HG03139 (cell line): ENCODE results near the gene RPL7A.

Experiments used
- ATAC-seq: cut with Tn5 transposase; IDR thresholded peaks from one replicate; pipeline ENCODE4 v1.9.1; 2021; ENCODE audit not compliant: unreplicated experiment

RPL7A gene

DNA sequence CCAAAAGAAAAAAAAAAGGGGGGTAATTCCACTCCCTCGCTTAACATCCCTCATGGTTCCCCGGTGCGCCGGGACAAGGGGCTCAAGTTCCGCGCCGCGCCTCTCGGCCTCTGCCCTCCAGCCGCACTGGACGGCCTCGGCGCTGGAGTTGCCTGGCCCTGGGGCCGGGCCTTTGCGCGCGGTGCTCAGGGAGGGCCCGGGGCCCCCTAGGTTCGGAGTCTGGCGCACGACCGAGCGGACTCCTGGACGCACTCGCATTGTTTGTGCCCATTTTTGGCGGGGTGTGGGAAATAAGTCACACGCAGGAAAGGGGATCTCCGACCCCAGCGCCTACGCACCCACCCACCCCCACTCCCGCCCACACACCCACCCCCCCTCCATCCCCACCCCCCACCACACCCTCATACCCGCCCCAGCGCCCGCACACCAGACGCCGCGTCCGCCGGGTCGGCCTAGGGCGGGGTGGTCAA is 468 bp upstream of the RPL7A start:
- peak; percentile 32 for ATAC-seq

DNA sequence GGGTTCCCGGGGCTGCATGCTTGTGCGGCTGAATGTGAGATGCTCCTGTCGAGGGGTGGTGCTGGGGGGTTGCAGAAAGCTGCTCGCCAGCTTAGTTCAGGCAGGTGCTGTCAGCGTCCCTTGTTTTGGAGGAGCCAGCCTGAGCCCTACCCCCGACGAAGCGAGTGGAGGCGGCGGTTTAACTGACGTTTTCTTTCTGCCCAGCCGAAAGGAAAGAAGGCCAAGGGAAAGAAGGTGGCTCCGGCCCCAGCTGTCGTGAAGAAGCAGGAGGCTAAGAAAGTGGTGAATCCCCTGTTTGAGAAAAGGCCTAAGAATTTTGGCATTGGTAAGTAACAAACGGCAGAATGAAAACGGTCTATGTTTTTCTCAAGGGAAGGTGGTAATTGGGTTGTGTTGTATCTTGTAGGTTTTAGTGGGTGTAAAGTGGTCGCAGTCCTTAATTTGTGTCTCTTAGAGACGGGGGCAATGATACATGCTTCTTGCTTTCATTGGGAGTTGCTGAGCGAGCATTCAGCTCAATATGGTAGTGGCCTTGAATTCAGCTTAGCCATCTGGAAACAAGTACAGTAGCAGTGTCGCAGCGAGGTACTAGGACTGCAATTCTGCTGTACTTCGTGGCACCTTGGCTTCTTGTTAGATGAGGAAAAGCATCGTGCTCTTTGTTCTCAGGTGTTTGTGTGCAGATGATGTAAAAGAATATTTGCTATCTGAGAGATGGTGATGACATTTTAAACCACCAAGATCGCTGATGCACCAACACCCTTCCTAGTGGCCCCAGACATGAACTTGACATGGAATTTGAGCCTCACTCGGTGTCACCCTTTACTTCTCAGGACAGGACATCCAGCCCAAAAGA is 928 bp downstream of the RPL7A start:
- no peak for ATAC-seq

DNA sequence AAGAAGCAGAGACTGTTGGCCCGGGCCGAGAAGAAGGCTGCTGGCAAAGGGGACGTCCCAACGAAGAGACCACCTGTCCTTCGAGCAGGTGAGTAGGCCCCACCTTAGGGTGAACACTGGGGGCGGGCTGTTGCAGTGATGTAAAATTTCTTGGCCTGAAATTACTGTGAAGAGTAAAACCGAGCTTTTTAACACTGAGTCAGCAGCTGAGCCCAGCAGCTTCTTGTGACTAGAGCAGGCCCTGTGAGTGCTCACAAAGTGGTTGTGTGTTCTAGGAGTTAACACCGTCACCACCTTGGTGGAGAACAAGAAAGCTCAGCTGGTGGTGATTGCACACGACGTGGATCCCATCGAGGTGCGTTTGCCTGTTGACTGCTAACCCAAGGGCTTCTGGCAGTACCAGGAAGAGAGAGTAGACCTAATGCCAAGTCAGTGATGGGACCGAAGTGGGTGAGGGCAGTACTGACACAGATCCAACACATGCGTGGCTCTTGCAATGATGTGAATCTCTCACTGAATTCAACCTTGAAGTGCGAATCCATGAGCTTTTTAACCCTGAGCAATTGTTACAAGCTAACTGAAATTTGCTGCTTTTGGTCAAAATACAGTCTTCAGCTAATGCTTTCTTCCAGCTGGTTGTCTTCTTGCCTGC is 2.1 kb downstream of the RPL7A start:
- no peak for ATAC-seq

DNA sequence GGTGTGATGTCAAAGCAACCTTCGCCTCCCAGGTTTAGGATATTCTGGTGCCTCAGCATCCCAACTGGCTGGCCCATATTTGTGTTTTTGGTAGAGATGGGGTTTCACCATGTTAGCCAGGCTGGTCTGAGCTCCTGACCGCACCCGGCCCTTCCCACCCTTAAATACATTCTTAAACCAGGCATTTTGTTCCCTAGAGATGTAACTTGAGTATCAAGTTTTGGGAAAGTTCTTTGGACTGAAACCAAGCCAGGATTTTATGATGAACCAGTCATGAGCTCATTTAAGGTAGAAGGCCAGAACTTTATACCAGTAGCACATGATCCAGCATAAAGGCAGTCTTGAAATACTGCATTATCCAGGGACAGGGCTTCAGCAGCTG is 3.5 kb downstream of the RPL7A start:
- no peak for ATAC-seq

DNA sequence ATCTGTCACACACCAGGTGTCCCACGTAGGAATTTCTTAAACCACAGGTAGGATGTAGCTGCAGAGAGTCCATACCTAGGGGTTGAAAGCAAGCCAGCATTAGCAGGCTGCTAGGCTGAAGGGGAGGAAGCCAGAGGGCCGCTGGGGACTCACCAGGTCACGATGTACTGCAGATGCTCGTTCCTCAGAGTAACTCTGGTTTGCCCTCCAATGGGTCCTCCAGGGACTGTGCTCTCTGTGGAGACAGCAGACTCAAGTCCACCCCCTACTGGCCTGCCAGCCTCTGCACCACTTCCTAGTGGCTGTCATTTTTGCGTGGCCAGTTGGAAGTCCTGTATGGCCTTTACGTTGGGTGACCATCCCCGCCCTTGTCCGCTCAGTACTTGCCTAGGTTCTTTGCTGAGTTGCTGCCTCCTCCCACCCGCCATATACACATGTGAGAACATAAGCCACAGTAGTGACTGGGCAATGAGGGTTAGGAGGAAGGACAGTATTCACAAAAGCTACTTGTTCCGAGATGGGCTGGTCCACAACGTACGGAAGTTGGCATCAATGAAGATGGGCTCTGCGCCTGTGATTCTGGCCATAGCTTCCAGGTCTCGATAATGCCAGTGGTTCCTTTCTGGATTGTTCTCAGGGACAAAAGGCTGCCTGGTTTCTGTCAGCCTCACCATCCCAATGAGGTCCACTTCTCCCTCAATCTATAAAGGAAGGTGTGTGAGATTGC is 4.1 kb downstream of the RPL7A start:
- no peak for ATAC-seq

DNA sequence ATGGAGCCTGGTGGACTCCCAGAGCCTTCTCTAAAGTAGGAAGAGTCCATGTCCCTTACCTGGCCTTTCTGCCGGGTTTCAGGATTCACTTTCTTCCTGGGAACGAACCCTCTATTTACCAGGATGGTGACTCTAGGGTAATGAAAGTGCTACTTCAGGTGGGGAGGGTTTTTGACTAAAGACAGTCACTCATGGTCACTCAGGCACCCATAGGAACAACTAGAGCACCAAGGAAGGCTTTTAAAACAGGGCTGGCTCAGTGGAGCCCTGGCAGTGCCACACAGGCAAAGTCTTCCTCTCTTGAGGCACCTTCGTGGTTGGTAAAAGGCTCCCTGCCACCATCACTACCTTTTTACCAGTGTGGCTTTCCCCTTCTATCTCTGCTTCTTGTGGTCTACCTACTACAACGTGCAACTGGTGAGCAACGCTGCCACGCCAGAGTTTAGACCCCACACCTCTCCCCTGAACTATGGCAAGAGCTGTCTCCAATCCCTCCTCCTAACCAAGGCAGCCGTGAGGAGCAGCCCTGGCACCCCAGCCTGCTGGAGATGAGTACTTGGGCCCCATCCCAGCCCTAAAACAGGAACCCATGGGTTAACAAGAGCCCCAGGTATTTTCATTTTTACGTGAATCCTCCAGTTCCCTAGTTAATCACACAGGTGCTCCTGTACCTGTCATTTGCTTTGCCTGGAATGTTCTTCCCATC is 4.8 kb downstream of the RPL7A start:
- ATAC-seq, result no peak

DNA sequence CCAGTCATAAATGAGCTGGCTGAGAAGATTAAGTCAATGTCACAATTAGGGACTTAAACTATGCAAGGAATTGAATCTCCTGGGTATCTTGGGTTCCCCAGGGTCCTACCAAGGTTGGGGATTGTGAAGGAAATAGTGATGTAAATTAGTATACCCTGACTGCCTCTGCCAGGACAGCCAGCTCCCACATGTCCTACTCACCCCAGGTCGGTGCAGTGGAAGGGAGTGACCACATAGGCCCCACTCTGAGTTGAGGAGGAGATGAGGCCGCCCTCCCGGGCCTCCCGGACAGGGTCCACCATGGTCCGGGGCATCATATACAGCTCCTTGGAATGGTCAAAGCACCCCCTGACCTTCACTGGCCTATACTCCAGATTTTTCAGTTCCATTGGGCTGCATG is 5.5 kb downstream of the RPL7A start:
- no peak for ATAC-seq

DNA sequence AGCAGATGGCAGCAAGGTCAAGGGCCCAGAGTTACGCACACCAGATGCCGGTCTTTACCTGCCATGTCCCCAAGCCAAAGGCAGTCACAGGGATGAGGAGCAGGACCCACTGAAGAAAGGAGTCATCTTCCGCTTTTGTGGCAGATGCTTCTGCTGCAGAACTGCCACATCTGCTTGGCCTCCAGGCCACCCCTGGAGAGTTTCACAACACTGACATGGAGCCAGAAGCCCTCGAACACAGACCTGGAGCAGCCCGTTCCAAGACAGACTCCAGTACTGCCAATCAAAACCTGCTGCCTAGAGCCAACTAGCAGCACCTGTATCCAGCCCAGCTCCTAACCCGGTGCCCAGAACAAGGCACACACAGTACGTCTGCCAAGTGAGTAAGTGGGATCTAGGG is 6.7 kb downstream of the RPL7A start:
- ATAC-seq, result no peak

DNA sequence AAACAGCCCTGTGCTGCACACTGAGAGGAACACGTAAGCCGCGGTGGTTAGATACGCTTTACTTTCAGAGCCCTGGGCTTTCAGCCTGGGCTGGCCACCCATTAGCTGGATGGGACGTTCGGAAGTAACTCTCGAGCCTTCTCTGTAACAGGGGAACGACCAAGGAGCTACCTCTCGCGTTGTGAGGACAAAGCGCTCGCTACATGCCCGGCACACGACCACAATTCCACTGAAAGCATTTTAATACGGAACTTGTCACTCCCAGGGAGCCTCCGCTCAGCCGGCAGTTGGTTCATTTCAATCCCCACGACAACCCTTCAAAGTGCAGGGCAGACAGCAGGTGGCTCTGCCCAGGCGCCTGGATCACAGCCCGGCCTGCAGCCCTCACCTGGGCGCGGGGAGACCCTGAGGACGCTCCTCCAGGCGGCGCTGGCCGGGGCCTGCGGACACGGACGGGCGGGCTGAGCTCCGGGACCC is 7.9 kb downstream of the RPL7A start:
- ATAC-seq, result peak; percentile 24

DNA sequence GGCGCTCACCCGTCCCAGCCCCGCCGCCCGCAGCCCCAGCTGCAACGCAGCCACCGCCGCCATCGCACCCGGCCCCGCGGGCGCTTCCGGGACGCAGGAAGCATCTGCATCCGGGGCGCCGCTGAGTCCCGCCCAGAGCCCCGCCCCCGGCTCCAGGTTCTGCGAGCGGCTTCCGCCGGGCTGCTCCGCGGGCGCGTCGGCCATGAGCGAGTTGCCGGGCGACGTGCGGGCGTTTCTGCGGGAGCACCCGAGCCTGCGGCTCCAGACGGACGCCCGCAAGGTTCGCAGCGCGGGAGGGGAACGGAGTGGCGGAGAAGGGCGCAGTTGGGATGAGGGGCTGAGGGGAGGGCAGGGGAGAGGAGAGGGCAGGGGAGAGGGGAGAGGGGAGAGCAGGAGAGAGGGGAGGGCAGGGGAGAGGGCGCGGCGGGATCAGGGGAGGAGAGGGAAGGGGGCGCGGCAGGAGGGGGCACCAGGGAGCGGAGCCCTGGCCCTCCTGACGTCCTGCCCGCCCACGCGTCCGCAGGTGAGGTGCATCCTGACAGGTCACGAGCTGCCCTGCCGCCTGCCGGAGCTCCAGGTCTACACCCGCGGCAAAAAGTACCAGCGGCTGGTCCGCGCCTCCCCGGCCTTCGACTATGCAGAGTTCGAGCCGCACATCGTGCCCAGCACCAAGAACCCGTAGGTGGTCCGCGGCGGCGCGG is 8.5 kb downstream of the RPL7A start, which contains the start of the genes SURF1 and SURF2:
Gene SURF1, minus strand, starts transcription at position 97 of the 701 bp plus-strand sequence. Its CDS starts 34 bp downstream, at position 63.
Gene SURF2, plus strand, starts transcription at position 160 of the 701 bp plus-strand sequence. Its CDS starts 43 bp downstream, at position 203.
- peak; percentile 53 for ATAC-seq

DNA sequence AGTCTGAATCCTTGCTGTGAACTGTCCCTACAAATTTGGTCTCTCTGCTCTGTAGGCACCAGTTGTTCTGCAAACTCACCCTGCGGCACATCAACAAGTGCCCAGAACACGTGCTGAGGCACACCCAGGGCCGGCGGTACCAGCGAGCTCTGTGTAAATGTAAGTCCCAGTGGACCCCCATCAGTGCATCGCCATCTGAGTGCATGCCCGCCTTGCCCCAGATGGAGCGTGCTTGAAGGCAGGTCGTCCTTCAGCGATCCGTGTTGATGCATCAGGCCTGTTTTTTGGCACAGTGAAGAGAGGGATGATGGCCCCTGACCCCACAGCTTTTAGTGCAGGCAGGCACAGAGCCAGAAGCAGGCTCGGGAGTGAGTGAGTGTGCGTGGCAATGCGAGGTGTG is 9.6 kb downstream of the RPL7A start:
- no peak for ATAC-seq

DNA sequence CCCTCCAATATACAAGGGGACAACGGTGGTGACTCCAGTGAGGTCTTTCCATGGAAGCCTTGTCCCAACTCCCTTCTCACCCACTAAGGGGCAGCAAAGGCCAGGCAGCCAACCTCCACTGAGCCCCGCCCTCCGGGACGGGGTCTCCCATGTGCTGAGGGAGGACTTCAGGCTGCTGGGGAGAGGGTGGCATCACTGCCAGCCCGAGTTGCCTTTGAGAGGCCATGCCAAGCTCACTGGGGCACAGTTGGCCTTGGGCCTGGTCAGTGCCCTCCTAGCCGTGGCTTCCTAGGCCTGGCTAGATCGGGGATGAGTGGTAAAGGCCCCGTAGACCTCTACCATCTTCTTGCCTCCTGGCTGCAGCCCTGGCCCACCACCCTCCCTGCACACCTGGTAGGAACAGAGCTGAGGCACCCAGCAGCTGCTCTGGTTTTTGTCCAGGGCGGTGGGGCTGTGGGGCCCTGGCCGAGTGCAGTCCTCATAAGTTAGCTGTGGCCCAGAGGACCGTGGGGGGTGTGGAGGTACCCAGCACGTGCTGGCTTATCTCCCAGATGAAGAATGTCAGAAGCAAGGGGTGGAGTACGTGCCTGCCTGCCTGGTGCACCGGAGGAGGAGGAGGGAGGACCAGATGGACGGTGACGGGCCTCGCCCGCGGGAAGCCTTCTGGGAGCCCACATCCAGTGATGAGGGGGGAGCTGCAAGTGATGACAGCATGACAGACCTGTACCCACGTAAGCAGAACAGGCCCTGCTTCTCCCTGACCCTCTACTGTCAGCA is 11.6 kb downstream of the RPL7A start:
- no peak for ATAC-seq

DNA sequence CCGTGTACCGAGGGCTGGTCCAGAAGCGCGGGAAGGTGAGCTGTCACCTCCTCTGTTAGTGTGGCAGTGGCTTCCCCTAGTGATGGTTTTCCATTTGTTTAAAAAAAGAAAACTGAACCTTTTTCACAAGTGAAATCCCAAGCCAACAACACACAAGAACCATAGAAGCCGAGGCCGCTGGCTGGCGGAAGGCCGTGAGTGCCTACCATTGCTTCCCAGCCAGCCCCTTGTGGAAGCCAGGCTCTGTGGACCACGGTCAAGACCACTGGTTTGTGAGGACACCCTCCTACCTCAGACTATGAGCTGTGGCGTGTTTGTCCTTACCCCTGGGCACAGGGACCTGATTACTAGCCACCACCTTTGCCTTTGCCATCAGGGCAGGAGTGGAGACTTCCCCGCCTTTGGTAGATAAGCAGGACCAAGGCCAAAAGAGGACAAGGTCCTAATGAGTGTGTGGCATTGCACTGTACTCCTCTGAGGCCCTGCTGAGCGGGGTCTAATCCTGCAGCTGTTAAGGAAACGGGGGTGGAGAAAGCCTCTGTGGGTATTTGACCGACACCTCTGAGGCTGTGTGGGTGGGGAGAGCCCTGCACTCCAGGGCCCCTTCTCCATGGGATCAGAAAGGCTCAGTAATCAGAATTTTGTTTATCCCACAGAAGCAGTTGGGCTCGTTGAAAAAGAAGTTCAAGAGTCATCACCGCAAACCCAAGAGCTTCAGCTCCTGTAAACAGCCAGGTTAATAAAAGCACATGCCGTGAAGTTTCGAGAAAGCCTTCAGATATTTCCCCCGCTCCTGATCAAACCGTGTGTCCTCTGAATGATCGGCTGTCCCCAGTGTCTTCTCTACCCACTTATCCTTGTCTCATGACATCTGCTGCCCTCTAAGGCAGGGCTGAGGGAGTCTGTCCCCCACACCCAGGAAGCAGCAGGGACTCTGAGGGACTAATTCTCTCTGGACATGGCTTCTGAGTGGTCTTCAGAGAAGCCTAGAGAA is 12.7 kb downstream of the RPL7A start:
- ATAC-seq, result no peak

DNA sequence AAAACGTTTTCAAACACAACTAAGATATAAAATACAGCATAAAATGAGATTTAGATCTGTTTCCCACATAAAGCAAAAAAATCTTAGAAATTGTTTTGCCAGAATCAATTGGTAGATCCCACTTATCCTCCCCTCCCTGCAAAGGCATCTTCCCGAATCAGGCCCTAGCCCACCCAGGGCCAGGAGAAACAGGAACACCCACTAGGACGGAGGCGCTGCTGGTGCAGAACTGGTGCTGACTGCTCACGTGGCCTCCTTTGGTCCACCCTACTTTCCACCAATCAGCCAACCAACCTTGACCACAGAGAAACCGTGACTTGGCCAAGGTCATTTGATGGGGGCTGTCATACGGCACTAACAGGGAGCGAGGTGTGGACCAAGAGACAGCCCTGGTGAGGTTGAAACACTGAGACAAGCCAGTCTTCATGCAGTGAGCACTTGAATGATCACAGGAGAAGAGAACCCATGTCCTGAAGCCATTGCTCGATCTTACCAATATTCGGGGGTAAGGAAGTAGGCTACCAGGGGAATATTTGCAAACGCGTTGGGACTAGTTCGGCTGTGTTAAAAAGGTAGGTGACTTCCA is 13.6 kb downstream of the RPL7A start:
- no peak for ATAC-seq

DNA sequence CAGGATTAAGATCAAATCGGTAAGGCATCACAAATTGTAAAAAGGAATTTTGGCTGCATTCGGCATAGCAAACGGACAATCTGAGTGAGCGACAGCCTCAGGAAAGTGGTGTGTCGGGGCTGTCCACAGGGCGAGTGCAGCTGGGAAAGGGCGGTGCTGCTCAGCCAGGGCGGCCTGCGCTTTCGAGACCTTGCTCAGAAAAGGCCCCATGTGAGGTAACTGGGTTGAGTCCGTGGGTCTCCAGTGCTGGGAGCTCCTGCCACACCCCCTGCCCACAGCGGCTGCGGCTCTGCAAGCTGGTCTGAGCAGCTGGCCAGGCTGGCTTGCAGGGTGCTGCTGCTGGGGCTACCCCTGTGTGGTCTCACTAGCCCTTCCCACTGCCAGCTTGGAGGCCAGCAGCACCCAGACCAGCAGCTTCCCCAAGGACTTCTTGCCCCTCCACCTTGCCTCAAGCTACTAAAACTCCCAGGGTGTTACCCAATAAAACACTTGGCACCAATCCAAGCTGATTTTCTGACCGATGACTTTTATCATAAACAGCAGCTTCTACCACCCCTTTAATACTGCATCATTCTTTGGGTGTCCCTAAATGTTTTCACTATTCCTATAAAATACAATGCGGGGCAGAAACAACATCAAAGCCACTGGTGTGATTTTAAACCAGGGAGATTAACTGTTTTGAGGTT is 14.5 kb downstream of the RPL7A start:
- ATAC-seq, result no peak

DNA sequence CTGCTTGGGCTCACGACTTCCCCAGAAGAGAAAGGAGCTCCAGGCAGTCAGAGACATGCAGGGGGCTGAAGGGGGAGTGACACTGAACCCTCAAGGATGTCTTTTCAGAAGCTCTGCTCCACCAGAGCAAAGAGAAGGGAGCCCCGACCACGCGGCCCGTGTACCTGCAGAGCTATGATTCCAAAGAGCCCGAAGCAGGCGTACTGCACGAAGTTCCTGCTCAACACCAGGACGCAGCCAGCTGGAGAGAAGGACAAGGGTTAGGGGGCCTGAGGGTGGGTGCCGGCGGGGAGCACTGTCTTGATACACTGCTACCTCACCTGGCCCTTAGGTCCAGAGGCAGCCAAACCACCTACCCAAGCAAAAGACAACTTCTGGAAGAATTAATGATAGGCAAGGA is 18.4 kb downstream of the RPL7A start:
- ATAC-seq, result no peak

DNA sequence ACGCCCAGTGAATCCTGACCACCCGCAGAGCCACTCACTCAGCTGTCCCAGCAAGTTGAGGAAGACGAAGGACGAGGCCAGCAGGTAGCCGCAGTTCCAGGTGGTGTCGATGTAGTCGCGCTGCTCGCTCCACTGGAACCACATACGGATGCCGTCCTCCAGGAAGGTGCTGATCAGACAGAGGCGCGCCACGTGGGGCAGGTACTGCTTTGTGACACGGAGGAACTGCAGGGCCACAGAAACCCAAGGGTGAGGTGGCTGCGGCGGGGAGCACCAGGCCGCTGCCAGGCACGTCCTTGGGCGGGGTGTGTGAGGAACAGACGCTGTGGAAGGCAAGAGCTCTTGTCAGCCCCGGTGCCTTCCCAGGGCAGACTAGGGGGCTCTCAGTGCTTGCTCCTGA is 19.2 kb downstream of the RPL7A start:
- no peak for ATAC-seq
